Lung (tissue), 12 donors: Measurements from ENCODE around the gene CXXC5. TPM values are rescaled to one million over a fixed set of nuclear protein-coding genes. Genes with fewer than 3 reads are reported as not detected.
A peak's percentile ranks its signal among the peaks of the same experiment; 100 is the strongest.

ENCODE experiments used
- ATAC-seq: fragments of 200-7000 bp; cut with Tn5 transposase; one replicate; pipeline ENCODE4 v1.9.1; 2020; ENCODE audit warnings: moderate number of reproducible peaks; ENCODE audit not compliant: insufficient read depth, low FRiP score
- DNase-seq, 3 donors: peaks; one replicate each; pipeline ENCODE4 v3.0.0-alpha.2; 2013 to 2017
- H3K27ac ChIP-seq, 2 donors: one replicate each; pipeline ENCODE4 v1.5.1; 2013; ENCODE audit warnings: mild to moderate bottlenecking in 2 of 2, moderate library complexity in 2 of 2, control low read depth in 1 of 2, inconsistent platforms in 1 of 2, low read depth in 1 of 2, low read length in 1 of 2
- H3K27me3 ChIP-seq, 3 donors: one replicate each; pipeline ENCODE4 v1.5.1; 2013; ENCODE audit warnings: low read length in 2 of 3; ENCODE audit not compliant: control insufficient read depth in 3 of 3, insufficient read depth in 3 of 3
- H3K36me3 ChIP-seq, 4 donors: one replicate each; pipeline ENCODE4 v1.5.1; 2013; ENCODE audit warnings: low read length in 4 of 4, mild to moderate bottlenecking in 1 of 4, moderate library complexity in 1 of 4; ENCODE audit not compliant: control insufficient read depth in 4 of 4, insufficient read depth in 4 of 4
- H3K4me1 ChIP-seq, 5 donors: one replicate each; pipeline ENCODE4 v1.5.1; 2013; ENCODE audit warnings: low read length in 5 of 5, mild to moderate bottlenecking in 2 of 5, moderate library complexity in 1 of 5; ENCODE audit not compliant: control insufficient read depth in 5 of 5, insufficient read depth in 5 of 5
- H3K4me3 ChIP-seq: one replicate; pipeline ENCODE4 v1.5.1; 2013; ENCODE audit warnings: mild to moderate bottlenecking, control low read depth, moderate library complexity
- H3K9ac ChIP-seq, 2 donors: one replicate each; pipeline ENCODE4 v1.5.1; 2013; ENCODE audit warnings: low read length in 2 of 2, control low read depth in 1 of 2; ENCODE audit not compliant: insufficient read depth in 1 of 2
- H3K9me3 ChIP-seq, 4 donors: one replicate each; pipeline ENCODE4 v1.5.1; 2013; ENCODE audit warnings: low read length in 3 of 4, mild to moderate bottlenecking in 1 of 4, moderate library complexity in 1 of 4; ENCODE audit not compliant: control insufficient read depth in 4 of 4, insufficient read depth in 3 of 4
- WGBS, 2 donors: extraction: QIAGEN DNeasy Blood & Tissue Kit; methylation state at CpG; one replicate each; pipeline ENCODE4 v1.1.7; 2013; 5-methylcytosine and 5-hydroxymethylcytosine counted together
- polyA plus RNA-seq, 2 donors: library from polyadenylated mRNA; stranded (reverse); fragments of 200-250 nt; gene quantifications; one replicate each; pipeline ENCODE4 v1.2.1, GENCODE V29; 2013
- total RNA-seq, 2 donors: library from RNA; depleted of rRNA in 1 of 2; stranded (reverse); fragments of >200 nt in 1 of 2; gene quantifications; one replicate each; pipeline ENCODE4 v1.2.1, GENCODE V29; 2014 to 2021
- TF ChIP-seq, protein P1 (sequence below): IDR thresholded peaks from 2 replicates; pipeline ENCODE4 v1.5.1; 2012; ENCODE audit warnings: mild to moderate bottlenecking; ENCODE audit errors: control extremely low read depth, extremely low read depth
- donor health status: control.
- donor health status: control.
- donor health status: Bipolar disorder and iron deficiency.
- donor health status: healthy.
- donor health status: DM: yes; HTN: yes; CAD: no.

Gene CXXC5
- total and polyA plus RNA-seq, 4 donors = 20.7 to 39.8 (median 25.0) TPM

DNA sequence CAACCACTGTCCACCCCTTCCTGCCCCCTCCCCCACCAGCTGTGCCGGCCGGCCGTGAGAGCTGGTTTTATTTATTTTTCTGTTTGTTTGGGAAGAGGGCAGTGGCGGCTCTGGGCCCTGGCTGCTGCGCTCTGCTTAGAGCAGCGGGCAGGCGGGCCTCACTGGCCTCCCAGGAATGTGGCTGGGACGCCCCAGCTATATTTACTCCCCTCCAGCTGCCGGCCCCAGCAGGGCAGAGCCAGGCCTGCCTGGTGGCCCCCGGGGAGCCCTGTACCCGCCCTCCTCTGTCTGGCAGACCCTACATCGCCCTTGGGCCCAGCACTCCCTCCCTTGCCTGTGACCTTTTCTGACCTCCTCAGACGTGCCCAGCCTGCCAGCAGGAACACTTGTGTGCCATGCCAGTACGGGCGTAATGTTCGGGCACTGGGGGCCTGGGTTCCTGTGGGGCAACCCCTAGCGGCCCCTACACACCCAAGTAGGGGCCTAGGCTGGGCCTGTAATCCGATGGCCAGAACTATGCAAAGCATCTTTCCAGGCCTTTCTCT lies 7.7 kb downstream of the CXXC5 start:
- Histone ChIP-seq H3K9me3 (no peaks in the 10 kb centered on the region), H3K27ac (peak overlapping the region; percentile 80 to 94), H3K4me3 (no peak overlapping the region), H3K36me3 (no peaks in the 10 kb centered on the region), H3K27me3 (no peaks in the 10 kb centered on the region), H3K9ac (peak overlapping the region in 1 of 2 donors; percentile 53), H3K4me1 (peaks cover 32 to 81% (median 70%) of the 10 kb centered on the region in 5 donors)
- WGBS, 2 donors = 31 to 38% methylated on average over 18 of the region's 18 CpGs
- DNase-seq = peak; percentile 80 to 86 (median 84)
- no peak for ATAC-seq
- TF ChIP-seq, protein P1, sequence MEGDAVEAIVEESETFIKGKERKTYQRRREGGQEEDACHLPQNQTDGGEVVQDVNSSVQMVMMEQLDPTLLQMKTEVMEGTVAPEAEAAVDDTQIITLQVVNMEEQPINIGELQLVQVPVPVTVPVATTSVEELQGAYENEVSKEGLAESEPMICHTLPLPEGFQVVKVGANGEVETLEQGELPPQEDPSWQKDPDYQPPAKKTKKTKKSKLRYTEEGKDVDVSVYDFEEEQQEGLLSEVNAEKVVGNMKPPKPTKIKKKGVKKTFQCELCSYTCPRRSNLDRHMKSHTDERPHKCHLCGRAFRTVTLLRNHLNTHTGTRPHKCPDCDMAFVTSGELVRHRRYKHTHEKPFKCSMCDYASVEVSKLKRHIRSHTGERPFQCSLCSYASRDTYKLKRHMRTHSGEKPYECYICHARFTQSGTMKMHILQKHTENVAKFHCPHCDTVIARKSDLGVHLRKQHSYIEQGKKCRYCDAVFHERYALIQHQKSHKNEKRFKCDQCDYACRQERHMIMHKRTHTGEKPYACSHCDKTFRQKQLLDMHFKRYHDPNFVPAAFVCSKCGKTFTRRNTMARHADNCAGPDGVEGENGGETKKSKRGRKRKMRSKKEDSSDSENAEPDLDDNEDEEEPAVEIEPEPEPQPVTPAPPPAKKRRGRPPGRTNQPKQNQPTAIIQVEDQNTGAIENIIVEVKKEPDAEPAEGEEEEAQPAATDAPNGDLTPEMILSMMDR = no peak

DNA sequence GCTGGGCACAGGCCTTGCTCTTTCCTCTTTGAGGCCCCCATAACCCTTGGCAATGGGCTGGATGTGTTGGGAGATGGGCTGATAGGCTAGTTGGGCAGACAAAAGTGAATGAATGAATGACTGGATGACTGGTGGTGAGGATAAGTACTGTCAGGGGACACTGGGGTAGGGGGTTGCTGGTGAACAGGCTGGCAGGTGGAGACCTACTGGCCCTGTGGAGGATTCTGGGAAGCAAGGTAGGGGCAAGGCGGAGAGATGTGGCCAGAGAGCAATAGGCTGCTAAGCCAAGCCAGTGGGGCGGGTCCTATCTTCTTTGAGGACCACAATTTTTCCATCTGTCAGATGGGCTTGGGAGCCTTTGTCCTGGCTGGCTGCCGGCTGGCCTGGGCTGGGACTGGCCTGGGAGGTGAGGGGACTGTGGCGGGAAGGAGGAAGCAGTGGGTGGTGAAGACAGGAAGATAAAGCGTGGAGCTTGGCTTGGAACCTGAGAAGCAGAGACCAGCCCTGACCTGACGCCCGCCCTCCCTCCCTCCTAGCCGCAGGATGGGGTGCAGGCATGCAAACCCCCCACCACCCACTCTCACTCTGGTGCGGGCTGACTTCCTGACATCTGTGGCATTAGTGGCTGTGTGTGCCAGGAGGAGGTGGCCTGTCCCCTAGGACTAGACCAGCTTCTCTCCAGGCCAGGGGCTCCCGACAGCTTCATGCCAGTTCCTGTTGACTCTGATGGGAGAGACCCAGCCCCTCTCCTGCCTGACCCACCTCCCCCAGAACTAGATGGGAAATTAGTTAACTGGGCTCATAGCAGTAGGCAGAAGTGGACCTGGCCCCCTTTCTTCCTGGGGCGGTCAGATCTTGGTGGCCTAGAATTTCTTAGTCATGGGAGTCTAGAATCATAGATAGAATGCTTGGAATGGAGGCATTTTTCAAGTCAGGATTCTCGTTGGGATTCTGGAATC lies 9.5 kb downstream of the CXXC5 start:
- no peaks in the 10 kb centered on the region for H3K36me3 ChIP-seq
- no peaks in the 10 kb centered on the region for H3K27me3 ChIP-seq
- ATAC-seq (no peak), DNase-seq (peak in 1 of 3 donors; percentile 40)
- WGBS, 2 donors = 29 to 39% methylated on average over 8 to 12 of the region's 12 CpGs
- no peaks in the 10 kb centered on the region for H3K9me3 ChIP-seq
- no peak overlapping the region for H3K9ac ChIP-seq
- H3K4me3 ChIP-seq = no peak overlapping the region
- H3K27ac ChIP-seq = peak overlapping the region; percentile 87 to 88
- peaks cover 20 to 74% (median 58%) of the 10 kb centered on the region in 5 donors for H3K4me1 ChIP-seq
- TF ChIP-seq, protein P1 = no peak

DNA sequence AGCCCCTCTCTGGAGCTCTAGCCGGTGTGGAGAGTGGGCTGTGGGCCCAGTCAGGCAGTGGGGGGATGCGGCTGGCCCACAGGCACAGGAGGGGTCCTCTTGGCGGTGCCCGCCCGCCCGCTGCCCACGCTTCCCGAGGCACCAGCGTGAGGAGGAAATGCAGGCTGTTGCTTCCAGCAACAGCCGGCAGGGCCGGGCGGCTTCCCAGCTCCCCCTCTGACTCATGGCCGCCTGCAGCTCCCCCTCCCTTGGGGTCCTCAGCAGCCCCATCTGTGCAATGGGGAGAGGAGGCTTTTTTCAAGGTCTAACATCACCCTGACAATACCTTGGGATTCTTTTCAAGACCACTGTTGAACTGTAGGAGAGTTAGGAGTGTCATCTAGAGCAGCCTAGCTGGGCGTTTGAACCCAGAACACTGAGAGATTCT lies 10.4 kb downstream of the CXXC5 start:
- no peaks in the 10 kb centered on the region for H3K9me3 ChIP-seq
- ATAC-seq (no peak), DNase-seq (peak in 1 of 3 donors; percentile 25)
- H3K4me1 ChIP-seq = peaks cover 17 to 69% (median 51%) of the 10 kb centered on the region in 5 donors
- TF ChIP-seq, protein P1 = no peak
- WGBS, 2 donors = 15 to 40% methylated on average over 14 of the region's 14 CpGs
- no peaks in the 10 kb centered on the region for H3K36me3 ChIP-seq
- peak overlapping the region; percentile 87 to 88 for H3K27ac ChIP-seq
- H3K4me3 ChIP-seq = no peak overlapping the region
- H3K9ac ChIP-seq = peak overlapping the region in 1 of 2 donors; percentile 2
- no peaks in the 10 kb centered on the region for H3K27me3 ChIP-seq
